IMR-90 (cell line): Measurements from ENCODE around the gene PCBP1. TPM values are rescaled to one million over a fixed set of nuclear protein-coding genes. Genes with fewer than 3 reads are reported as not detected.

Source experiments
- ATAC-seq: fragments of 200-7000 bp; cut with Tn5 transposase; 2 replicates; pipeline ENCODE4 v1.9.1; 2020; ENCODE audit warnings: low read depth, mild to moderate bottlenecking, moderate library complexity
- BruUV-seq: library from RNA; stranded (reverse); fragments of 400-500 nt; replicated peaks from 2 replicates; lab custom pipeline; 2021; lab: Mats Ljungman, UMichigan
- CTCF ChIA-PET: fragments of 300-600 bp; formaldehyde crosslinking; extraction: SDS; loops from one replicate; lab custom pipeline; 2021; ENCODE audit warnings: antibody characterized with exemption; lab: Yijun Ruan, JAX
- POLR2A ChIA-PET: fragments of 300-600 bp; sonication (Branson Sonifier 250); formaldehyde crosslinking; loops from one replicate; lab custom pipeline; 2022; ENCODE audit warnings: antibody characterized with exemption; ENCODE audit not compliant: unreplicated experiment; lab: Charles Lee
- DNase-seq: peaks from one replicate; pipeline ENCODE4 v3.0.0; 2013
- H2AFZ ChIP-seq: replicated peaks from 2 replicates; pipeline ENCODE3; 2013; ENCODE audit warnings: low read length, mild to moderate bottlenecking; ENCODE audit not compliant: poor library complexity
- H2AK5ac ChIP-seq: 2 replicates; pipeline ENCODE4 v1.6.1; 2013; ENCODE audit warnings: low read depth, low read length, inconsistent platforms
- H2AK9ac ChIP-seq: replicated peaks from 2 replicates; pipeline ENCODE3; 2013; ENCODE audit warnings: mild to moderate bottlenecking, low read depth, low read length, moderate library complexity; ENCODE audit not compliant: poor library complexity
- H2BK120ac ChIP-seq: 2 replicates; pipeline ENCODE4 v1.6.1; 2013; ENCODE audit warnings: low read depth, low read length, inconsistent platforms
- H2BK15ac ChIP-seq: 3 replicates; pipeline ENCODE4 v1.6.1; 2013; ENCODE audit warnings: low read depth, low read length, inconsistent platforms
- H2BK20ac ChIP-seq: 2 replicates; pipeline ENCODE4 v1.6.1; 2013; ENCODE audit warnings: low read depth, mild to moderate bottlenecking, inconsistent platforms, low read length, moderate library complexity
- H2BK5ac ChIP-seq: 2 replicates; pipeline ENCODE4 v1.6.1; 2013; ENCODE audit warnings: mild to moderate bottlenecking, low read depth, low read length, inconsistent platforms; ENCODE audit not compliant: poor library complexity, severe bottlenecking
- H3K14ac ChIP-seq: replicated peaks from 2 replicates; pipeline ENCODE4 v1.6.1; 2013; ENCODE audit warnings: low read depth, low read length, inconsistent platforms
- H3K18ac ChIP-seq: 2 replicates; pipeline ENCODE4 v1.6.1; 2013; ENCODE audit warnings: low read depth, low read length, control low read depth
- H3K23ac ChIP-seq: 2 replicates; pipeline ENCODE4 v1.6.1; 2013; ENCODE audit warnings: low read depth, low read length, inconsistent platforms
- H3K27ac ChIP-seq: 2 replicates; pipeline ENCODE4 v1.5.1; 2013; ENCODE audit warnings: mild to moderate bottlenecking, control low read depth, low read length; ENCODE audit not compliant: insufficient read depth
- H3K27me3 ChIP-seq: 2 replicates; pipeline ENCODE4 v1.6.1; 2013; ENCODE audit warnings: low read length; ENCODE audit not compliant: control insufficient read depth, insufficient read depth
- H3K36me3 ChIP-seq: 2 replicates; pipeline ENCODE4 v1.6.1; 2013; ENCODE audit warnings: low read length, mixed read lengths; ENCODE audit not compliant: control insufficient read depth, insufficient read depth
- H3K4ac ChIP-seq: 2 replicates; pipeline ENCODE4 v1.6.1; 2013; ENCODE audit warnings: low read depth, low read length, inconsistent platforms
- H3K4me1 ChIP-seq: 2 replicates; pipeline ENCODE4 v1.6.1; 2013; ENCODE audit warnings: low read length, mixed read lengths; ENCODE audit not compliant: control insufficient read depth, insufficient read depth
- H3K4me2 ChIP-seq: 2 replicates; pipeline ENCODE4 v1.6.1; 2013; ENCODE audit warnings: low read depth, mild to moderate bottlenecking, control low read depth, low read length, moderate library complexity
- H3K4me3 ChIP-seq: 2 replicates; pipeline ENCODE4 v1.5.1; 2013; ENCODE audit warnings: low read depth, mild to moderate bottlenecking, control low read depth, low read length, moderate library complexity; ENCODE audit not compliant: insufficient read depth
- H3K56ac ChIP-seq: 2 replicates; pipeline ENCODE4 v1.6.1; 2013; ENCODE audit warnings: low read length, inconsistent platforms; ENCODE audit not compliant: insufficient read depth; ENCODE audit errors: extremely low read depth
- H3K79me1 ChIP-seq, 2 experiments: 2 replicates each; pipeline ENCODE4 v1.6.1; 2013; ENCODE audit warnings: low read length in 2 of 2, inconsistent platforms in 1 of 2, low read depth in 1 of 2
- H3K9ac ChIP-seq: 2 replicates; pipeline ENCODE4 v1.6.1; 2013; ENCODE audit warnings: low read depth, low read length, control low read depth
- H3K9me1 ChIP-seq: 2 replicates; pipeline ENCODE4 v1.6.1; 2013; ENCODE audit warnings: low read length, inconsistent platforms; ENCODE audit not compliant: insufficient read depth
- H3K9me3 ChIP-seq: 2 replicates; pipeline ENCODE4 v1.6.1; 2013; ENCODE audit warnings: low read length; ENCODE audit not compliant: control insufficient read depth, insufficient read depth
- H4K20me1 ChIP-seq: 2 replicates; pipeline ENCODE4 v1.6.1; 2013; ENCODE audit warnings: low read length, inconsistent platforms; ENCODE audit not compliant: insufficient read depth
- H4K5ac ChIP-seq: 2 replicates; pipeline ENCODE4 v1.6.1; 2013; ENCODE audit warnings: mild to moderate bottlenecking, low read depth, low read length, control low read depth
- H4K8ac ChIP-seq, 2 experiments: 2 replicates each; pipeline ENCODE4 v1.6.1; 2013; ENCODE audit warnings: low read depth in 2 of 2, low read length in 2 of 2, control low read depth in 1 of 2, inconsistent platforms in 1 of 2
- H4K91ac ChIP-seq: 2 replicates; pipeline ENCODE4 v1.6.1; 2013; ENCODE audit warnings: low read depth, low read length, inconsistent platforms; ENCODE audit not compliant: insufficient read depth
- BHLHE40 ChIP-seq: fragments of 150-350 bp; IDR thresholded peaks from 2 replicates; pipeline ENCODE4 v1.6.1; 2016; ENCODE audit warnings: mild to moderate bottlenecking, low read depth, low read length
- CEBPB ChIP-seq: IDR thresholded peaks from 2 replicates; pipeline ENCODE4 v1.6.1; 2012; ENCODE audit warnings: low read depth, low read length, improper control_type of control experiment
- CHD1 ChIP-seq: IDR thresholded peaks from 2 replicates; pipeline ENCODE4 v1.6.1; 2012; ENCODE audit warnings: low read depth, low read length, improper control_type of control experiment
- FOS ChIP-seq: fragments of 150-350 bp; IDR thresholded peaks from 2 replicates; pipeline ENCODE4 v1.6.1; 2016; ENCODE audit warnings: low read depth, low read length
- MAFK ChIP-seq: IDR thresholded peaks from 2 replicates; pipeline ENCODE4 v1.6.1; 2012; ENCODE audit warnings: low read depth, low read length, improper control_type of control experiment
- MAZ ChIP-seq: IDR thresholded peaks from 2 replicates; pipeline ENCODE4 v1.6.1; 2012; ENCODE audit warnings: low read depth, mild to moderate bottlenecking, low read length, improper control_type of control experiment, moderate library complexity, borderline replicate concordance
- MXI1 ChIP-seq: IDR thresholded peaks from 2 replicates; pipeline ENCODE4 v1.6.1; 2012; ENCODE audit warnings: low read depth, mild to moderate bottlenecking, low read length, moderate library complexity, borderline replicate concordance
- NFE2L2 ChIP-seq: fragments of 150-350 bp; IDR thresholded peaks from 2 replicates; pipeline ENCODE4 v1.6.1; 2016; ENCODE audit warnings: low read depth, mild to moderate bottlenecking, low read length
- POLR2A ChIP-seq: IDR thresholded peaks from 2 replicates; pipeline ENCODE4 v1.6.1; 2012; ENCODE audit warnings: mild to moderate bottlenecking, low read depth, low read length
- RAD21 ChIP-seq: IDR thresholded peaks from 2 replicates; pipeline ENCODE4 v1.6.1; 2012; ENCODE audit warnings: low read length, improper control_type of control experiment
- RCOR1 ChIP-seq: IDR thresholded peaks from 2 replicates; pipeline ENCODE4 v1.6.1; 2012; ENCODE audit warnings: mild to moderate bottlenecking, low read length, improper control_type of control experiment; ENCODE audit not compliant: insufficient replicate concordance
- RFX5 ChIP-seq: IDR thresholded peaks from 2 replicates; pipeline ENCODE4 v1.8.0; 2012; ENCODE audit warnings: low read depth, mild to moderate bottlenecking, low read length, moderate library complexity
- SMC3 ChIP-seq: fragments of 150-350 bp; IDR thresholded peaks from 2 replicates; pipeline ENCODE4 v1.6.1; 2016; ENCODE audit warnings: low read depth, mild to moderate bottlenecking, antibody characterized with exemption, low read length, moderate library complexity
- WGBS, 2 experiments: methylation state at CpG; one replicate each; pipeline versions ENCODE4 v1.1.5 to v1.1.7; 2013; ENCODE audit warnings: missing lambda C conversion rate in 2 of 2; ENCODE audit not compliant: insufficient read length in 1 of 2; ENCODE audit errors: extremely low coverage in 2 of 2; 5-methylcytosine and 5-hydroxymethylcytosine counted together
- dilution Hi-C: fragments of 300-500 bp; cut with HindIII; formaldehyde crosslinking; loops from one replicate; pipeline ENCODE4 v1.14.3; 2018; ENCODE audit warnings: low sequenced_read_pairs; ENCODE audit not compliant: unreplicated experiment
- in situ Hi-C: fragments of 300-500 bp; cut with MboI; formaldehyde crosslinking; loops from 3 replicates; pipeline ENCODE4 v1.14.3; 2019; ENCODE audit warnings: low sequenced_read_pairs, inconsistent platforms, mixed read lengths
- intact Hi-C: fragments of 100-400 bp; cut with micrococcal nuclease; formaldehyde crosslinking; loops from 2 replicates; pipeline ENCODE4 v1.10.0; 2022
- polyA plus RNA-seq, 3 experiments: library from polyadenylated mRNA; depleted of rRNA; stranded (reverse); fragments of >200 nt; gene quantifications; 2 replicates each; pipeline ENCODE4 v1.2.3, GENCODE V29; 2012; ENCODE audit warnings: low replicate concordance in 1 of 3
- total RNA-seq: library from RNA; depleted of rRNA; stranded (reverse); fragments of >200 nt; gene quantifications from 2 replicates; pipeline ENCODE4 v1.2.3, GENCODE V29; 2012
- TF ChIP-seq, protein P1 (sequence below): fragments of 150-350 bp; IDR thresholded peaks from 2 replicates; pipeline ENCODE4 v1.6.1; 2017; ENCODE audit warnings: mild to moderate bottlenecking, antibody characterized with exemption, low read length, low read depth
- TF ChIP-seq, protein P2 (sequence below): fragments of 150-350 bp; IDR thresholded peaks from 2 replicates; pipeline ENCODE4 v1.6.1; 2016; ENCODE audit warnings: low read depth, mild to moderate bottlenecking, low read length, moderate library complexity, borderline replicate concordance
- TF ChIP-seq, protein P3 (sequence below): conservative IDR thresholded peaks from 2 replicates; pipeline ENCODE4 v1.5.1; 2012; ENCODE audit warnings: mild to moderate bottlenecking, low read depth, low read length, improper control_type of control experiment

PCBP1 gene
- total and polyA plus RNA-seq, 2 of the 4 experiments (the other 2 are of a cell fraction), result 33.7 to 166 TPM

DNA sequence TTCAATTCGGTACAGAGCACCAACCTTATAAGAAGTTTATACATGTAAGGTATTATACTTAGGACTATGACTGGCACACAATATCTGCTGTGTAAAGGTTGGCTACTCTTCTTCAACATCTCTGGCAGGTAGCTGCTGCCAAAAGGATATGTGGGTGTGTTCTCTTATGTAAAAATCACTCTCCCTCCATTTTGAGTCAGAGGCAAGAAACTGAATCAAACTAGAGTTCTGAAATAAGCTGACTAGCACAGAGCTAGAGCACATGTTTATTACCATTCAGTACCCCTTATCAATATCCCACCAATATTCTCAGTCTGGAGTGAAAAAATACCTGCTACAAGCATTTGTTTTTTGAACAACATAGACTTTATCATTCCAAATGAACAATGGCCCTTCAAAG lies 38.0 kb upstream of the PCBP1 start:
- BruUV-seq, result no TSS peak

More for the DNA sequence above, 38.0 kb upstream of the PCBP1 start:
- H3K4me3 ChIP-seq, result no peak overlapping the region
- H3K4me1 ChIP-seq, result no peaks in the 10 kb centered on the region; the same call in 1 of the 2 replicates
- H4K20me1 ChIP-seq, result no peaks in the 10 kb centered on the region
- no peak for DNase-seq
- no peak overlapping the region for H2BK20ac ChIP-seq
- dilution Hi-C loops, result no loop called here
- no peak overlapping the region for H2BK5ac ChIP-seq
- H2AFZ ChIP-seq, result no peak overlapping the region
- POLR2A ChIA-PET, result no interaction called here
- H4K8ac ChIP-seq, result no peak overlapping the region
- H3K27me3 ChIP-seq, result no peaks in the 10 kb centered on the region
- no peak overlapping the region for H2AK5ac ChIP-seq
- no peaks in the 10 kb centered on the region for H3K79me1 ChIP-seq
- in situ Hi-C loops, result no loop called here
- no peak overlapping the region for H3K56ac ChIP-seq
- H4K5ac ChIP-seq, result no peak overlapping the region
- H3K9me3 ChIP-seq, result no peaks in the 10 kb centered on the region
- TF ChIP-seq BHLHE40 (no peak), RCOR1 (no peak), FOS (no peak), SMC3 (no peak), CEBPB (no peak), POLR2A (no peak), CHD1 (no peak), RAD21 (no peak), MXI1 (no peak), MAFK (no peak), MAZ (no peak), RFX5 (no peak), NFE2L2 (no peak)
- TF ChIP-seq, protein P1, sequence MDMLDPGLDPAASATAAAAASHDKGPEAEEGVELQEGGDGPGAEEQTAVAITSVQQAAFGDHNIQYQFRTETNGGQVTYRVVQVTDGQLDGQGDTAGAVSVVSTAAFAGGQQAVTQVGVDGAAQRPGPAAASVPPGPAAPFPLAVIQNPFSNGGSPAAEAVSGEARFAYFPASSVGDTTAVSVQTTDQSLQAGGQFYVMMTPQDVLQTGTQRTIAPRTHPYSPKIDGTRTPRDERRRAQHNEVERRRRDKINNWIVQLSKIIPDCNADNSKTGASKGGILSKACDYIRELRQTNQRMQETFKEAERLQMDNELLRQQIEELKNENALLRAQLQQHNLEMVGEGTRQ, result no peak
- TF ChIP-seq, protein P2, sequence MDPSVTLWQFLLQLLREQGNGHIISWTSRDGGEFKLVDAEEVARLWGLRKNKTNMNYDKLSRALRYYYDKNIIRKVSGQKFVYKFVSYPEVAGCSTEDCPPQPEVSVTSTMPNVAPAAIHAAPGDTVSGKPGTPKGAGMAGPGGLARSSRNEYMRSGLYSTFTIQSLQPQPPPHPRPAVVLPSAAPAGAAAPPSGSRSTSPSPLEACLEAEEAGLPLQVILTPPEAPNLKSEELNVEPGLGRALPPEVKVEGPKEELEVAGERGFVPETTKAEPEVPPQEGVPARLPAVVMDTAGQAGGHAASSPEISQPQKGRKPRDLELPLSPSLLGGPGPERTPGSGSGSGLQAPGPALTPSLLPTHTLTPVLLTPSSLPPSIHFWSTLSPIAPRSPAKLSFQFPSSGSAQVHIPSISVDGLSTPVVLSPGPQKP, result no peak
- TF ChIP-seq, protein P3, sequence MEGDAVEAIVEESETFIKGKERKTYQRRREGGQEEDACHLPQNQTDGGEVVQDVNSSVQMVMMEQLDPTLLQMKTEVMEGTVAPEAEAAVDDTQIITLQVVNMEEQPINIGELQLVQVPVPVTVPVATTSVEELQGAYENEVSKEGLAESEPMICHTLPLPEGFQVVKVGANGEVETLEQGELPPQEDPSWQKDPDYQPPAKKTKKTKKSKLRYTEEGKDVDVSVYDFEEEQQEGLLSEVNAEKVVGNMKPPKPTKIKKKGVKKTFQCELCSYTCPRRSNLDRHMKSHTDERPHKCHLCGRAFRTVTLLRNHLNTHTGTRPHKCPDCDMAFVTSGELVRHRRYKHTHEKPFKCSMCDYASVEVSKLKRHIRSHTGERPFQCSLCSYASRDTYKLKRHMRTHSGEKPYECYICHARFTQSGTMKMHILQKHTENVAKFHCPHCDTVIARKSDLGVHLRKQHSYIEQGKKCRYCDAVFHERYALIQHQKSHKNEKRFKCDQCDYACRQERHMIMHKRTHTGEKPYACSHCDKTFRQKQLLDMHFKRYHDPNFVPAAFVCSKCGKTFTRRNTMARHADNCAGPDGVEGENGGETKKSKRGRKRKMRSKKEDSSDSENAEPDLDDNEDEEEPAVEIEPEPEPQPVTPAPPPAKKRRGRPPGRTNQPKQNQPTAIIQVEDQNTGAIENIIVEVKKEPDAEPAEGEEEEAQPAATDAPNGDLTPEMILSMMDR, result no peak
- ATAC-seq, result no peak
- H3K9ac ChIP-seq, result no peak overlapping the region
- no peak overlapping the region for H2BK120ac ChIP-seq
- no peak overlapping the region for H3K4ac ChIP-seq
- intact Hi-C loops, result no loop called here
- H3K14ac ChIP-seq, result no peak overlapping the region
- peaks cover 8% of the 10 kb centered on the region for H3K36me3 ChIP-seq
- no peak overlapping the region for H3K18ac ChIP-seq
- no peak overlapping the region for H3K23ac ChIP-seq
- no peak overlapping the region for H2BK15ac ChIP-seq
- CTCF ChIA-PET, result no interaction called here
- H4K91ac ChIP-seq, result no peak overlapping the region
- H2AK9ac ChIP-seq, result no peak overlapping the region
- no peak overlapping the region for H3K27ac ChIP-seq
- WGBS, 2 experiments, result no CpG with 5 or more reads among the region's 1 CpG
- no peak overlapping the region for H3K4me2 ChIP-seq
- peaks cover 7% of the 10 kb centered on the region; the same call in 1 of the 2 replicates for H3K9me1 ChIP-seq
